SKM-1 (cell line): ENCODE results near the gene JUP.

Experiments used
- DNase-seq: peaks from one replicate; lab custom pipeline; 2025; ENCODE audit not compliant: unreplicated experiment; lab: John Stamatoyannopoulos, UW

Gene JUP

DNA sequence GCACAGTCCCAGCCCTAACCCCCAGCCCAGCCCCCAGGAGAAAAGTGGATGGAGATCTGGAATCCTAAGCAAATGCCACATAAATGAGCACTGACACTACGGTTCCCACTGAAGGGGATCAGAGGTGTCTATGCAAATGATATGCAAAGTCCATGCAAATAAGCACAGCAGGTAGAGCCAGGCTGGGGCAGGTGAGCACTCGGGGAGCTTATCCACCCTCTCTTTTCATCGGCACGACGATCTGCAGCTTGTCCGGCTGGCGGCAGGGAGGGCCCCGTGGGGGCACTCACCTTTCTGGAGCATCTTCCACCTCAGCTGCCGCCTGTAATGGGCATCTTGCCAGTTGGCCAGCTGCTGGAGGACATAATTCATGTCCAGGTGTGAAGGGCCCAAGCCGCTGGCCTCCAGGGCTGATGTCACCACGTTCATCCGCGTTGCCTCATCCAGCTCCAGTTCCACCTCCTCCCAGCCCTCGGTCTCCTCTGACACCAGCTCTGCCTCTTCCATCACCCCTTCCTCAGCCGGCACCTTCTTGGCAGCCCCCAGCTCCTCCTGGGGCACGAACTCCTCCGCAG is 61.9 kb downstream of the JUP start:
- DNase-seq = no peak

DNA sequence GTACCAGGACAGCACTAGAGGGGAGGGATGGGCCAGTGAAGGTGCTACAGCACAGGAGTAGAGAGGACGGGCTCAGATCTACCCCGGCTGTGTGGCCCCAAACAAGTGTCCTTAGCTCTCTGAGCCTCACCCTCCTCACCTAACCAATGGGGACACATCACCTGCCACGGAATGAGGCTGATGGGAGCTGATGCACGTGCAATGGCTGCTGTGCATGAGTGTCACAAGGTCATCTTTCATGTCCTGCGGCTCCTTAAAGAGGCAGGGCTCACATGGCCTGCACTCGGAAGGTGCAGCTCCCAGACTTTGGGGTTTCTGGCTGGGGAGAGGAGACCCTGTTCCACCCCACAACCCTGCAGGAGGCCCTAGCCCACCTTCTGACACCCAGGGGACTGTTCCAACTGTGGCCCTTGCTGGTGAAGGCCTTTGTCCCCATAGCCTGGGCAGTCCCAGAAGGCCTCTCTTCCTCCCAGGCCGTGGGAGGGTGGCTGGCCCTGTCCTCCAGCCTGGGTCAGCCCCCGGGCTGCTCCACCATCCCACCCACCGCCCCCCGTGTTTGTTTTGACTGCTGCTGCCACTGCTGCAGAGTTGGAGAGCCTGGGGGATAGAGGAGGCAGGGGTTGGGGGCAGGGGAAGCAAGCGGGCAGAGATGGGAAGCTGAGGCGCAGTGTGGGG is 62.6 kb downstream of the JUP start:
- DNase-seq = no peak

DNA sequence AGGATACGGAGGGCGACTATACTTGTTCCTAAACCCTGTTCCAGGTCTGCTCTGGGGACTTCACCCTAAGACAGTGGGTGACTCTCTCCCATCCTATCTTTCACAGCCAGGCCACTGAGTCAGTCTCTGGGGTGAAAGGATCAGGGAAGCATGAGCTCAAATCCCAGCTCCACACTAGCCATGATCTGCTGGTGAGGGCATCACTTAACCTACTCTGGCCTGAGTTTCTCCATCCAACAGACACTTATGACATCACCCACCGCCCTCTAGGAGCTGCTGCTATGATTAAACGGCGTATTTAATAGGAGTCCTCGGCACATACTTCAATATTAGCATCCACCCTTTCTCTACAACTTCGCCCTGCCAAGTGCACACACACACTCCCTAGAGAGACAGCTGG is 64.3 kb downstream of the JUP start:
- DNase-seq = no peak

DNA sequence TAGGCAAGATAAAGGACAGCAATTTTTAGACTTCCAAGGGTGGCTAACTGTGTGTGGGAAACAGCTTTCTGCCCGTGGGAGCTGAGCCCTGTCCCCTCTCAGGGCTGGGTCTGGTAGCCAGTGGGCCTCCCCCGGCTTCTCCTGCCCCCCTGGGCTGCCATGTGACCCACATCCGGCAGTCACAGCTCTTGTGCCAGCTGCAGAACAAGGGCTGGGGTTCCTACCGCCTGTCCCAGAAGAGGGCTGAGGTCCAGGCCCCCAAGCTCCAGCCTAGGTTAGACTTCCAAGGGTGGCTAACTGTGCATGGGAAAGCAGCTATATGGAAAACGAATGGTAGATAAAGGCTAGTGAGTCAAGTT is 68.2 kb downstream of the JUP start:
- DNase-seq = no peak

DNA sequence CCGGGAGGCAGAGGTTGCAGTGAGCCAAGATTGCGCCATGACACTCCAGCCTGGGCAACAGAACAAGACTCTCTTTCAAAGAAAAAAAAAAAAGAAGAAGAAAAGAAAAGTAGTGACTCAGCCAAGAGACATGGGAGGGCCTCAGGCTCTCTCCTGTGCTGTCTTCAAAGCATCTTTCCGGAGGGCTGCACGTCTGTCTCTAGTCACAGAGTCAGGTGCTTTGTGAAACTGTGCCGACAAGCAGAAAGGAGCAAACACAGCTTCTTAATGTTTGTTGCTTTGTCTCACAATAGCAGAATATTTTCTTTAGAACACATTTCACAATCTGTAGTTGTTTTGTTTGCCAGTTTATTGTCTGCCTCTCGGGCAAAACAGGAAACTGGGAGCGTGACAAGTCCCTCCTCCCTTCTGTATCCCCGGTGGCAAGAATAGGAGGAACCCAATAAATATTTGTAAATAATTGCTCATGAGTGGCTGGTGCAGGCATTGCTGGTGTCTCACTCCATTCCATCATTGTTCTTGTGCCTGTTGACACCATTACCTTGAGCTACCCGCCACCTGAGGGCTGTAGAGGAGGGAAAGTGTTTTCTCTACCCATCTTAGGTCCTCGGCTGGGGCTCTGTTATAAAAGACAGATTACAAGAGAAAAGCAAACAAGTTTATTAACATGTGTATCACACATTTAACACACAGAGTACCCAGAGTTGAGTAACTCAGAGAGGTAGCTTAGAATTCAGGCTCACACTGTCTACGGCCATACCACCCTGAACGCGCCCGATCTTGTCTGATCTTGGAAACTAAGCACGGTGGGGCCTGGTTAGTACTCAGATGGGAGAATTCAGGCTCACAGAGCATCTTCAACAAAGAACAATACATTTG is 68.9 kb downstream of the JUP start:
- no peak for DNase-seq

DNA sequence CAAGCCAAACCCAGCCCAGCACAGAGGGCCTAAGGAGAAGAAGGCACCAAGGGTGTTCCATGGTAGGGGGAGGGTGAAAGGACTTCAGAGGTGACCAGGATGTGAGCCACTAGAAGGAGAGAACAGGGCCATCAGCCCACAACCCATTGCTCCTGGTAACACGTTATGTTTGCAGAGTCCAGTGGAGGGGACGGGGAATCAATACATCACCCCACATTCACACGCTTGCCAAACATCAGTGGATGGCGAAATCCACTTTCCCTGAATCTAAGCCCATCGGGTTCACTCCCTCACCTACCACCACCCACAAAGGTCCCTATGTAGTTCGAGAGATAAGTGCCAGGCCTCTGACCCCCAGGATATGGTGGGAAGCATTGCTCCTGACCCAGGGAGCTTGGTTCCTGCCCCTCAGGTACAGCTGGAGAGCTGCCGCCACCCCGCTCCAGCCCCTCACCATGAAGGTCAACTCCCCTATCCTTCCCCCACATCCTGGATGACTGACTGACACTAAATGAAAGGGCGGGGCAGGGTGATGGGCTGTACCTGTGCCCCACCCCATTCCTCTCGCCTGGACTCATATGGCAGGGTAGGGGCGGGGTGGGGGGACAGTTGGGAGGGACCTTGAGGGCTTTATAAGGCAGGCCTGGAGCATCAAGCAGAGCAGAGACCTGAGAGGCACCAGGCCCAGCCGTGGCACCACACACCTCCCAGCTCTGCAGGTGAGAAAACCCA is 74.7 kb downstream of the JUP start, which contains the start of gene GAST:
GAST (plus strand) TSS at position 663 of the 732 bp plus-strand sequence. CDS start 3,106 bp downstream, outside the sequence.
- DNase-seq = no peak

DNA sequence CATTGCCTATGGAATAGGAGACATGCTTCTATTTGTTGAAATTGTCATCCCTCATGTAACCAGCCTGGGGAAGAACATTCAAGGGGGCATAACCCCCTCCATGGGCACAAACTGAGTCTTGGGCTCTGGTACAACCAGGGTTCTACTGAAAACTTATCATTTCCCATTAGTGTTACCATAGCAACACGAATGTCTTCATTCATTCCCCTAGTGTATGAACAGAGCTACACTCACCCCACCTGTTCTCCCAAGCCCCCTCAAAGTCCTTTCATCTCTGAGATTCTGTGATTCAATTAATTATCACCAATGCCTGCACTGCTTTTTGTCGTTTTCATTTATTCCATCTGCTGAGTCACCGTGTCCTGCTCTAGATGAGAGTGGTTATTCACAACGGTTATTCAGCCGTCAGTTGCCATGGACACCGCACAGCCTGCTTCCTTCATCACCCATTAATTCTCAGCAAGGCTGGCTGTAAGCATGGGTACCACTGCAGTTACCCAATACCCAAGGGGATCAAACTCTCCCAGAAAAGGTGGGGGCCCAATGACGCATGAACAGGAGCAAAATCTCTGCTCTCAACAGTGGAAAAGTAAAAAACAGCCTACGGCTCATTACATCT is 75.9 kb downstream of the JUP start:
- DNase-seq = no peak

DNA sequence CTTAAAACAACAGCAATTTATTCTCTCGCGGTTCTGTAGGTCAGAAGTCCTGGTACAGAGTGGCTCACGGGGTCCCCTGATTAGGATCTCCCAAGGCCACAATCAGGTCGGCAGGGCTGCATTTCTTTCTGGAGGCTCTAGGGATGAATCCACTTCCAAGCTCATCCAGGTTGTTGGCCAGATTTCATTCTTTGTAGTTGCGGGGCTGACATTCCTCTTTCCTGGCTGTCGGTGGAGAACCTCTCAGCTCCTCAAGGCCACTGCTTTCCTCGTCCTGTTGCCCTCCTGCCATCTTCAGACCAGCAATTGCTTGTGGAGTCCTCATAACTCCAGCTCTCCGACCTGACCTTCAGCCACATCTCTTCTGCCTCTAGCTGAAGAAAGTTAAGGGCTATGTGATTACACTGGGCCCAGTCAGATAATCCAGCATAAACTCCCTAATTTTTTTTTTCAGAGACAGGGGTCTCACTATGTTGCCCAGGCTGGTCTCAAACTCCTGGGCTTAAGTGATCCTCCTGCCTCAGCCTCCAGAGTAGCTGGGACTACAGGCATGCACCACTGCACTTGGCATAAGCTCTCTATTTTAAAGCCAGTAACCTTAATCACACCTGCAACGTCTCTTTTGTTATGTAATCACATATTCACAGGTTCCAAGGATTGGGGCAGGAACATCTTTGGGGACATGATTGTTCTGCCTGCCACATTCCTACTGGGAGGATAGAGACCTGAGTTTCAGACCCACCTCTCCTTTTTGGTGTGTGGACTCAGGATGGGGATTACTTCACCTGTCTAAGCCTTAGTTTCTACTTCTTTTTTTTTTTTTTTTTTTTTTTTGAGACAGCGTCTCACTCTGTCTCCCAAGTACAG is 78.5 kb downstream of the JUP start:
- no peak for DNase-seq

DNA sequence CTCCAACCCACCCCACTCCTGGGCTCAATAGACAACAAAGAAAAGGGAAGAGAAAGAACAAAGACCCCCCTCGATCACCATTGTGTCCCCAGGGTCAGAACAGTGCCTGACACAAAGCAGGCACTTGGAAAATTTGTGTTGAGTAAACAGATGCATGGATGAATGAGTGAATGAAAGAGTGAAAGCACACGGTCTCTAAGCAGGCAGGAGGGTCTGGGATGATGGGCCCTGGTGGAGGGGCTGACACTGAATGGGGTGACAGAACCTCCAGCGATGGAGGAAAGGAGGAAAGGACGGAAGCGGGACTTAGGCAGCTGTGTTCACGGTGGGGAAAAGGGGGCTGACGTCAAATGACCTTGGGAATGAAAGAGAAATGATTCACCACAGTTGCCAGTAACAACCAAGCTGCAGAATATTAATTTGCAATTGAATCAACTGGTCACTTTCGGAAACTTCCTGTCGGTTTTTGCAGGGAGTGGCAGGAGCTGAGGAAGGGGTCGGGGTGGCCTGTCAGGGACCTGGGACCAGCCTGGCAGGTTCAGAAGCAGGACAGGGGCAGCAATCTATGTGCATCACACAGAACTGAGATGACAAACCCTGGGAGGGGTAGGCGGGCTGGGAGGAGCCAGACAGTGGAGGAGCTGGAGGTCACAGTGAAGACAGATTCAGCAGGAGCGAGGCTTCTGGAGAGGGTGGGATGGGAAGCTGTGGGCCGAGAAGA is 81.1 kb downstream of the JUP start:
- DNase-seq = no peak
